Fibroblast of gingiva (primary cell): ENCODE measurements around the gene LINC00237.

ENCODE experiments used
- DNase-seq: peaks from one replicate; pipeline ENCODE4 v3.0.0-alpha.2; 2011; ENCODE audit warnings: low read depth

Gene LINC00237

DNA sequence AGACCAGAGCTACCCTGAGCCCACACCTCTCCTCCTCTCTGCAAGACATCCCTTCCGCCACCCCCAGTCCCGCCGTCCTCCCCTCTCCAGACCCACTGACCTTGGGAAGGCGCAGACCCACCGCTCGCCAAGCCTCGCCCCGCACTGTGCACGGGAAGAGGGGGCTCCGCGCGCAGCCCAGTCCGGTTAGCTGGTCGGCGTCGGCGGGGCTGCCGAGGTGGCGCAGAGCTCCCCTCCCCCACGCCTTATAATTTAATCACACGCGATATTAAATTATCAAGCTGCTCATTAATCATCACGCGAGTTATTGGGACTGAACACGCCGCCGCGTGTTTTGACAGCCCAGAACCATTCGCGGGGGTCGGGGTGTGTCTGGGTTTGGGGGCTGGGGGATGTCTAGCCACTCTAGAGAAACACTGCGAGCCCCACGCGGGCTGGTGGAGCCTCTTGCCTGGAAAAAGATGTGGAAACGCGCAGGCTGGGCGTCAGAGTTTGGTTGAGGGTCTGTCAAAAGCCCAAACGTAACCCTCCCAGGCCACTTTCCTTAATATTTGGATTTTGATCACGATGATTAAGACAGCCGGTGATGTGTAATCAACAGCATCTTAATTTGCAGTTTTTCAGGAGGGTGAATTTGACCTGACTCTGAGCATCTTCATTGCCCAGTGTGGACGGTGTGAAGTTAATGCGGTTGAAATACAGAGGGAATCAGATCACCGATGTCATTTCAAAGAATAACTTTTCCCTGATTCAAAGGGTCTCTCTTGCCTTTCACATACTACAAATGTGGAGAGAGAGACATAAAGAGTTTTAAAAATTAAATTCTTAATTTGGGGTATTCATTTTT lies at the start of gene LINC00237:
LINC00237 (minus strand) TSS at position 188 of the 847 bp plus-strand sequence.
- DNase-seq = no peak

DNA sequence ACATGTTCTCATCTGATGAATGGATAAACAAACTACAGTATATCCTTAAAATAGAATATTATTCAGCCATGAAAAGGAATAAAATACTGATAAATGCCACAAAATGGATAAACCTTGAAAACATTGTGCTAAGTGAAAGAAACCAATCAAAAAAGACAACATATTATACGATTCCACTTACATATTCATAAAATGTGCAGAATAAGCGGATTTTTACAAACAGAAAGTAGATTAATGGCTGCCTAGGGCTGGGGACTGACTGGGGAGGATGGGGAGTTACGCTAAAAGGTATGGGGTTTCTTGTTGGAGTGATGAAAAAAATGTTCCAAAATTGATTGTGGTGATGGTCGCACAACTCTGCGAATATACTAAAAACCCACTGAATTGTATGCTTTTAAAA lies 49.1 kb upstream of the LINC00237 start:
- no peak for DNase-seq

DNA sequence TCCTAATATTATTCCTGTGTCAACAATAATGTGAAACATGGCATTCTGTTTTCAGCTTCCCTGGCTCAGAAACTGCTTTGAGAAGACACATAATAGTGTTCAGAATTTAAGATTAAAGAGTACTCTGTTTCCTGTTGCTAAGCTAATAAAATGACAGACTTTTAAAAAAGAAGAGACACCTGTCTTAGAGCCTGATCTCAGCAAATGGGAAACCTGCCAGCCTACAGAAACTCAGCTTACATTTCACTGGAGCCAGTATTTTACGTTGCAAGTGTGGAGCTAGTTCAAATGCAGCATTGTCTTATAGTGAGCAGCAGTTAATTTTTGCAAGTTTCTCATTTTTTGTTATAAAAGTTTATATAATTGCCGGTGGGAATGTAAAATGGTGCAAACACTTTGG lies 48.5 kb upstream of the LINC00237 start:
- no peak for DNase-seq

DNA sequence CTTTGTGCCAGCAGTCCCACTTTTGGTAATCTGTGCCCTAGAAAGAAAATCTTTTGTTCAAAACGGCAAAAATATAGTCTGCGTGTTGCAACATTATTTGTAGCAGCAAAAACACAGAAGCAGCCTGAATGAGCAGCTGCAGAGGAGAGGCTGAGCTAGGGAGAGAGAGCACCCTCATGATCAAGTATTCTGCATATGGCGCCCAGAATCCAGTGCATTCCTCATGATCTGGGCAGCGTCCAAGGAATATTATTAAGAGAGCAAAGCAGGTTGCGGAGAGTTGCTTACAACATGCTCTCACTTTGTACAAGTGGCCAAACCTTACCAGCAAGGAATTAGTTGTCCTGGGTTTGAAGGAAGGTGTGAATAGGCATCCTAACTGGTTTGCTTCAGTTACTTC lies 45.6 kb upstream of the LINC00237 start:
- DNase-seq = no peak

DNA sequence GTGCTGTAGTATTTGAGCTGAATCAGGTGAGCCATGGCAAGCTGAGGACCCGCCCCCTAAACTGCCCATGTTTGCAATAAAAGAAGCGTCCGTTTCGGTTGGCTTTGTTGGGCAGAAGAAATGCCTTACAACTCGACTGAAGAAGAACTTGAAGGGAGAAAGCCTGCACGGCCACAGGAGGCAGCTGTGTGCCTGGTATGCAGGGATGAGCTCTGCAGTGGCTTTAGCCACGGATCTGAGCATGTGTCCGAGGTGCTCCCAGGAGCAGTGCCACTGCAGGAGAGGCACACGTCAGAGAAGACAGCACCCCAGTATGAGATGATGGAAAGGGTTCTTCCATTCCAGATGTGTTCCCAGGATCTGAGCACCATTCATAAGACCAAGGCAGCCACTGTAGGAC lies 43.2 kb upstream of the LINC00237 start:
- no peak for DNase-seq

DNA sequence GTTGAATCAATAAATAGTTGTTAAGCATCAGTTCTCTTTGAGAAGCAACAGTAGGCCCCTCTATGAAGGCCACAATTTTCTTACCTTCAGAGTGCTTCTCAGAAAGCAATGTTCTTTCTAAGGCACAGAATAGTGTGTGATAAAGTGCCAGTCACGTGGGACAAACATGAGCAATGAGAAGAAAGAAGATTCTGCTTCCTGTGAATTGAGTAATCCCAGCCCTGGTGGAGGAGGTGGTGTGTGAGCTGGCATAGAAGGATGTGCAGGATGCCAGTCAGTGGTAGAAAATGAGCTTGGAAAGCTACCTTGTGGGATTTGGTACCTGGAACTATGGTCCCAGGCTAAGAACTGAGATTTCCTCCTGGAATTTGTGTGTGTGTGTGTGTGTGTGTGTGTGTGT lies 41.4 kb upstream of the LINC00237 start:
- peak; percentile 6 for DNase-seq

DNA sequence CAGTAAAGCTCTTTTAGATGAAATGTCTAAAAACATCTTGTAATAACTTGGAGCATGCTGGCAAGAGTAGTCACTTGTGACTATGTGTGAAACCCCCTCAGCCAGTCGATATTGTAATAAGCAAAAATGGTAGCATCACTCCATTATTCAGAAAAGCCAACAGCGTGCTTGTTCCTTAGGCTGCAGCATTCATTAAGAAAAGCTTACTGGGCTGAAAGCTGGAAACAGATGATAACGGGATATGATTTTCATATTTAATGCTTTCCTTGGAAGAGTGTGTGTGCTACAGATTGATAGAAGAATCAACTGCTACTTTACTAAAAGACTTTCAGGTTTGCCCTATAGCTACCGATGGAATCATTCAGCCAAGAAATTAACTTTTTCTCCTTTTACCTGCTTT lies 40.1 kb upstream of the LINC00237 start:
- no peak for DNase-seq

DNA sequence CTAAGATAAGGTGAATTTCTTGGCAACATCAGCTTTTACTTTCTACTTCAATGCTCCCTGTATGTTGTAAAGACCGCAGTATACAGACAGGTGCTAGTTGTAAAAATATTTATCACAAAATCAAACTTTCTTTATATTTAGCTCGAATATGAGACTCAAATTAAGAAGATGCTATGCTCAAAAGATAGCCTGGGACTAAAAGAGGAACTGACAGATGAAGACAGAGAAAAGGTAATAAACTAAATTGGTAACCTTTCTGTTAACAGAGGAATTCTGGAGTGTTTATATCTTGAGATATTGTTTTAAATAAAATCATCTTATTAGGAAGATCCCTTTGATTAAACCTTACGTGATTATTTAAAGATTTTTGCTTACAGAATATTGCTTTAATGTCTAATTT lies 39.3 kb upstream of the LINC00237 start:
- no peak for DNase-seq

DNA sequence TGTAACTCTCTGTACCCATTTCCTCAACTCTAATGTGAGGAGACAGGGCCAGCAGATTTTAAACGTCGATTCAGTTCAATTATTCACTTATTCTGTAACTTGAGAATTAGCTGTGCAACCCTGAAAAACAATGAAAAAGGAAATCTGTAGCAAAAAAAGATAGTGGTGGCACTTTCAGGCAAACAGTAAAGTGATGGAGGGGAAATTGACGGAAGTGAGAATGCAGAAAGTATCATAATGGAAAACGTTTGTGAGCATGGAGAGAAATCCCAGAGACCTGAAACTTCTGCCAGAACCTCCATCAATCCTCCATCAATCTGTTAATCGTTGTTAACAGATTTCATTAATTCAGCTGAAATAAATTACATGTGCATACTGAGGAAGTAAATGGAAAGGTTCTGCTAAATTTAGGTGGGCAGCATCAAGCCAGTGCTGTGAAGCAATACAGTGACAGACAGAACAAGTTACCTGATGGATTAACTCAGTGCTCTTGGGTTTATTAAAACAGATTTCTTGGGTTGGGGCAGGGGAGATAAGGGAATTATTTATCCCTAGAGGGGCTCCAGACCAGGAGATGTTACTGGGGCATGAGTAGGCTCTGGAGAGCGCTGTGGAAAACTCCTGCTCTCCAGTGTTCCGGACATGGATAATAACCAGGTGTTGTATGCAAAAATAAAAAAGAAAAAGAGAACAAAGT lies 37.2 kb upstream of the LINC00237 start:
- no peak for DNase-seq

DNA sequence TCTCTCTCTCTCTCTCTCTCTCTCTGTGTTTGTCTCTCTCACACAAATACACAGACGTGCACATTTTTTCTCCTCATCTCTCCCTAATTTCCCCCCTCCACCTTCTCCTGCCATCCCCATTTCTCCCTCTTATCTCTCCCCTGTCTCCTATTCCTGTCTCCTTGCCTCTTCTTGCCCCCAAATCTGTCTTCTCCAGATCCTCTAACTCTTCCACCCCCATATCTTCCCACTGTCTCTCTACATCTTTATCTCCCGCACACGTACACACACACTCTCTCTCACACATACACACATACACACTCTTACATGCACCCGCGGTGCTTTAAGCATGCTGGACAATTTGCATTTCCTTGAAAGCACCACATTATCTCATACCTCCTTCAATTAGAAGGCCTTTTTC lies 35.7 kb upstream of the LINC00237 start:
- DNase-seq = no peak

DNA sequence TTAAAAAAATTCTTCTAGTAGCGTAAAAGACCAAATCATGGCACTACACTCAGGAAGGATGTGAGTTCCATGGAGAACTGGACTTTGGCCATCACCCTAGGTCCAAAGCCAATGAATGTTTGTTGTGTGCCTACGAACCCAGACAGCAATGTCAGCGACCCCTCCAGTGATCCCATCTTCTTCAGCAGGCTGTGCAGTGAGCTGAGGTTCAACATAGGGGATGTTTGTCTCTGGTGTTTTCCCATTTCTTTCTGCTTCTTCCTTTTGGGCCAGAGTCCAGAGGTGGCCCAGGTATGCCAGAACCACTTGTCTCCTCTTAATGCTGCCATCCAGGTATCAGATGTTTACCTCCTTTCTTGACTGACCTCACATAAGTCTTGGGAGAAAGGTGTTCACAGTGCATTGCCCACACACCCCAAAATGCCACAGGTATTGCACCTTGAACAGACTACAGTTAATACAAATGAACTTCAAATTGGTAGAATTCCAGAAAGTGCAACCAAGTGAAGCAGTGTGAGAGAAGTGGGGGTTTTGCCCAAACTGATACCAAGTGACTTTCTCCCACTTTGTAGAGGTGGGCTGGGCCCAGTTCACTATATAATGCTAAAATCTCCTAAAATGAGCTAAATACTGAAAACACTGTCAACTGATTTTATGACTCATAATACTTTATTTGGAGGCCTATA lies 33.9 kb upstream of the LINC00237 start:
- no peak for DNase-seq

DNA sequence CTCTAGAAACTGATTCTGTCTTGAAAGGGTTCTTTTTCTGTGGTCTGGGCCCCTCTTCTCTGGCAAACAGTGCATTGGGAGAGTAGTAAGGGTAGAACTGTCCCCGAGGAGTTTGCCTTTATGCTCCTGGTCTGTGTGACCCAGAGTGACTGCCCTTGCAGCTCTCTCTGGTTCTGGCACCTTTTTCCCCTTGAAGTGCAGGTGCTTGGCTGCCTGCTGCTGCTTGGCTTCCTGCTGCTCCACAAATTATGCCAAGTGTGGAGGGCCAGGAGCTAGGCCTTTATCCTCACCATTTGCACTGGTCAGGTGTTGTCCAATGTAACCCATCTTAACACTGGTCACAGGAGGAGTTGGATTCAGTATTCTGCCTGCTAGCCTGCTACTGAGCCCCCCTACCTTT lies 30.9 kb upstream of the LINC00237 start:
- no peak for DNase-seq

DNA sequence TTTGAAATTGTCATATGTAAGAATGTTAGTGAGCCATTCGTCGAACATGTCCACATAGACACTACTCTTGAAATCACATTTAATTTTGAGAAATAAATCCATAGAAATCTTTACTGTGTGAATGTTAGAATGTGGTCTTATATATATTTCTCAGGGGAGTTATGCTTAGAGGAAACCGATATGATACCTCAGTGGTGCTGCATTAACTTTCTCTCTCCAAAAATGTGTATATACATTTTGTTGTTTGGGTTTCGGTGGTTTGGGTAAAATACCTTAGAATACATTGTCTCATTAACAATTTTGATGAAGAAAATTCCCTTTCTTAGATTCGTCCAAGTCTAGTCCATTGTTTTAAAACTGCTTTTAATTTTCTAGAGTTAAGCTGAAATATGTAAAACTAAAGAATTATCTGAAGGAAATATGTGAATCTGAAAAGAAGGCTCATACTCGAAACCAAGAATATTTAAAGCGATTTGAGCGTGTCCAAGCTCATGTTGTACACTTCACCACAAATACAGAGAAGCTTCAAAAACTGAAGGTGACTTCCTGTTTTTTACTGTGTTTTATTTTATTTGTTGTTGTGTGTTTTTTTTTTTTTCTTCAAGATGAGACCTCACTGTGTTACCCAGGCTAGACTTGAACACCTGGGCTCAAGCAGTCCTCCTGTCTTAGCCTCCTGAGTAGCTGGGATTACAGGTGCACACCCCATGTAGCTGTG lies 30.0 kb upstream of the LINC00237 start:
- DNase-seq = no peak

DNA sequence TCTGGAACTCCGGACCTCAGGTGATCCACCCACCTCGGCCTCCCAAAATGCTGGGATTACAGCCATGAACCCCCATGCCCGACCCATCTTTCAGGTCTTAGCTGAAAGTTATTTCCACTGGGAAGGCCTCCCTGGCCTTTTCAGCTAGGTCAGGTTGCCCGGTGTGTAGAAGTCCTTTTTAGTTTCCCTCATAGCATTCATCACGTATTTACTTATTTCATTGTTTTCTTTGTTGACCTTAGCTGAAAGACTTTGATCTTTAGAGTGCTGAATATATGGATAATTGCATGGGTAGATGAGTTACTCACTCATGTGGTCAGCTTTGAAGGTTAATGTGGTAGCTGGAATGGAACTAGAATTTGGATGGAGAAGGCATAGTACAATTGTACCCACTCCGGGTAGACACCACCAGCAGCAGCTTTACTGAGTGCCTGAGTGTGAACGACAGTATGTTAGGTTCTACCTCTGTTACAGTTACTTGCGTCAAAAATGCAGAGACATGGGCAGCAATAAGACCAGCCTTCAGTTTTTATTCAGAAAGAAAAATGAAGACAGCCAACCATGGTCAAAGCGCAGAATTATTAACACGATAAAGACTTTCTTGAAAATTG lies 28.8 kb upstream of the LINC00237 start:
- no peak for DNase-seq

DNA sequence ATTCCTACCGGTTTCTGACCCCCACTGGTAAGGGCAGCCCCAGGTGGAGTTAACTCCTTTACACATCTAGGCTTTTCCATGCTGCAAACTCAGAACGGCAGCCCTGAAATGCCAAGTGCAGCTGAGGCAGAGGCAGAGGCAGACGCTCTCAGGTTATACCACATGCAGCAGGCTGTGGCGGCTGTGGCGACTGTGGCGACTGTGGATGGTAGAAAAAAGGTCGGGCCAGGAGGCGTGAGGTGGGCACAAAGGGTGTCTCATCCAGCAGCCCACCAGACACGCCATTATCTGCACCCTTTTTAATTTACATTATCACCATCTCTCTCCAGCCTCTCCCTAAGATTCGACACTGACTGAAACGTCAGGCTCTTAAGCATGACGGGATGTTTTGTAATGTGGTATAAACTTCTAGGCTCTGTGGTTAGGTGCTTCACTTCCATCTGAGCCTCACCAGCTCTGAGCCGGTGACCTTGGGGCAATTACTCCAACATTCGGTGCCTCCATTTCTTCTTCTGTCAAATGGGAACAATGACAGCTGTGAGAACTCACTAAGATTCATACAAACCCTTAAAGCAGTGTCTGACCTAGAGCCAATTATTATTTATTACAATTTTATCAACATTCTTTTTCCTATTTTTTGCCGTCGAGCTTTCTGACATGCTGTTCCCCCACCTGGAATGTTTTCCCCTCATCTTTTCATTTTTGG lies 27.9 kb upstream of the LINC00237 start:
- DNase-seq = no peak

DNA sequence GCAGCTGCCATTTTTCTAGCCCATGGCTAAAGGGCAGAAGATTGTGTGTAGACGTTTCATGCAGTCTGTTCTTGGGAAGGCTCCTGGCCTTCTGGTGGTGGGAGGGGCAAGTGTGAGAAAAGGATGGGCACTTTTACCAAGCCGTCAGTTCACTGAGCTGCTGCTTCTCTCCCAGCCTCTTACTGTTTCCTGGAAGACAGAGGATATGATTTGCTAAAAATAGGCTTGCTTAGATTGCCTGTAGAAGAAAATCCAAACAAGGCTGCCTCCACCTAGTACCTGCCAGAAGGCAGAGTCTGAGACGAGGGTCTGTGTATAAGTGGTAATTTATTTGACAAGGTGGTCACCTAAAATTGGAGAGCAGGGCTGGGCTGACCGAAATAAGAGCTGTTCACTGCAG lies 27.2 kb upstream of the LINC00237 start:
- no peak for DNase-seq

DNA sequence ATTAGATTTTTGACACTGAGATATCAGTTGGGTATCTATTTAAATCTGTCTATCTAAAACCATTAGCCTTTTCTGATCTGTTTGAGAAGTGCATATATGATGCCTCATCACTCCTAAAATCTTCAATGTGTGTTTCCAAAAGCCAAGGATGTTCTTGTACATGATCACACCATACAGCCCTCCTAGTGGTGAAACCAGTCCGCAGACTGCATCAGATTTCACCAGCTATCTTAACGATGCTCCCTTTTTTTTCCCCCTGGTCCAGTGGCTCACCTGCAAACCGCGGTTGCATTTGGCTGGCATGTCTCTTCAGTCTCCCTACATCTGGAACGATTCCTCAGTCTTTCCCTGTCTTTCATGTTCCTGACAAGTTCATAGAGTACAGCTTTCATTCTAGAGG lies 23.7 kb upstream of the LINC00237 start:
- no peak for DNase-seq

DNA sequence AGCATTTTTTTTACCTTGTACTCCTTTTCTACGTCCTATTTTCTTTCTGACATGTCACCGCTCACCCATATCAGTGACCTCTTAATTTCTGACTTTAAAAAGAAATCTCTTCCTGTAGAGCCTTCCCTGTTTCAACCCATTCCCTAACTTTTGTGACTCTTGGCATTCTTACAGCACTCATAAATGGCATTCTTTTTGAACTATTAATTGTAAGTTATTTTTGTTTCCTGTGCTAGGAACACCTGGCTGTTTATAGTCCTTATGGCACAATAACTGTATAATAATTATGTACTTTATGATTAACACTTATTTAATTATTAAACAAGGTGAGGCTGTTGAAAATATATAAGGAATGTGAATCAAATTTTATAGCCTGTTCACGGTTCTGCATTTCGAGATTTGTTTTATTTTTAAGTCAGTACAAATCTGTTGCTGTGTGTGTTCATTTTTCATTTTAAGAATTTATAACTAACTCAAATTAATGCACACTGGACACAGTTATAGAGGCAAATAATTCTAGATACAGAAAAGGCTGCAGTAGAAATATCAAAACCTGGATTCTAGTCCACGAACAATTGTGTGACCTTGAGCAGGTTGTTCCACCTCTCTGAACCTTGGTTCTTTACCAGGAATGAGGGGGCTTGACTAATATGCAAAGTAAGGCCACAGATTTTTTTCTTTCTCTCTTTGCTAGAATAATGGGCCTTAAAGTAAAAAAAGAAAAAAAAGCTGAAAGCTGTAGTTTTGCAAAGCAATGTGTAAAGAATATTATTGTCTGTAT lies 21.2 kb upstream of the LINC00237 start:
- DNase-seq = no peak

DNA sequence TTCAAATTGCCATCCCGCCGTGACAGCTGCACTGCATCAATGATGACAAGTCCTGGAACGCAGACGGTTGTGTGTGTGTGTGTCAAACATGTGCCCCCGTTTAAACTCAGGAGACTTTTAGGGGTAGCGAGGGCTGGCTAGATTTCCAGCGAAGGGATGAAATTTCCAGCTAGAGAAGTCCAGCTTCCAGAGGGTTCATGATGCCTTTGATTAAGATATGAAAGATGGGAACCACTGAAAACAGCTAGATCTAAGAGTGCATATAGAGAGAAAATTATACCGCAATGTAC lies 20.4 kb upstream of the LINC00237 start:
- DNase-seq = peak; percentile 11

DNA sequence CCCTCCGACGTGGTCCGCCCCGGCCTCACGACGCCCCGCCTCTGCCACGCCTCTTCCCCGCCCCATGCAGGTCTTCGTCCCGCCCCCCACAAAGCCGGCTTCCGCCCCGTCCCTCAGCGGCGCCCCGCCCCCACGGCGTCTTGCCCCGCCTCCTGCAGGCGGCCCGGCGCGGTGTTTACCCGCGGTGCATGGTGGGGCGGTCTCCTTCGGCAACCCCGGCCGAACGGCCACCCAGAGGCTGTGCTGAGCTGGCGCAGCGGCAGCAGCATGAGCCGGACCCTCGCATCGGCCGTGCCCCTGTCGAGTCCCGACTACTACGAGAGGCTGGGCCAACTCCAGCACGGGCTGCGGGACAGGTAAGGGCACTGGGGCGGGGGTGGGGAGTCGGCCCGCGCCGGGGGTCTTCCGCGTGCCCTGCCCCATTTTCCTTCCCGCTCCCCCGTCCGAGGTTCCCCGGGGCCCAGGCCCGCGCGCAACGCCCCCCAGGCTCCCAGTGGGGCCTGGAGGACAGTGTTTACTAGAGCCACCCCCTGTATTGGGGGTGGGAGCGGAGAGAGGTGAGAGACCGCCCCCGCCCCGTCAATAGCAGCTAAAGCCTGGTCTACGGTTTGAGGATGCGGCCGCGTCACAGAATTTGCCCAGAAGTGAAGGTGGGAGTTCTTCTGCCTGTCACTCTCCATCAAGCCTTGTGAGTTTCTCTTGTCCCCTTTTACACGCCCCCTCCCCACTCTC lies 19.9 kb upstream of the LINC00237 start, which contains the start of gene KIZ:
KIZ (plus strand) TSS at position 234 of the 732 bp plus-strand sequence; CDS start at position 268, 34 bp downstream.
- peak; percentile 96 for DNase-seq
